HG02588 (cell line): ENCODE results near the gene GDPD5.
A peak's percentile ranks its signal among the peaks of the same experiment; 100 is the strongest.

Experiments used
- ATAC-seq: cut with Tn5 transposase; IDR thresholded peaks from one replicate; pipeline ENCODE4 v1.9.1; 2021; ENCODE audit warnings: mild to moderate bottlenecking, moderate library complexity; ENCODE audit not compliant: unreplicated experiment

GDPD5 gene

GRCh38 chr11:75450236-75450635 is 75.5 kb downstream of the GDPD5 start:
- no peak for ATAC-seq

- ATAC-seq: no peak
Measured at GRCh38 chr11:75449776-75450175, 76.0 kb downstream of the GDPD5 start.

- ATAC-seq: no peak
Measured at GRCh38 chr11:75449271-75449670, 76.5 kb downstream of the GDPD5 start.

- ATAC-seq: no peak
Measured at GRCh38 chr11:75447415-75447814, 78.3 kb downstream of the GDPD5 start.

- ATAC-seq: peak; percentile 57
Measured at GRCh38 chr11:75445315-75445953, 80.3 kb downstream of the GDPD5 start.

GRCh38 chr11:75443043-75443442 is 82.7 kb downstream of the GDPD5 start:
- ATAC-seq: no peak

- no peak for ATAC-seq
Measured at GRCh38 chr11:75442161-75442885, 83.4 kb downstream of the GDPD5 start.

- ATAC-seq: no peak
Measured at GRCh38 chr11:75441804-75442132, 84.0 kb downstream of the GDPD5 start.

- no peak for ATAC-seq
Measured at GRCh38 chr11:75440960-75441803, 84.6 kb downstream of the GDPD5 start.

GRCh38 chr11:75439495-75440120 is 86.1 kb downstream of the GDPD5 start:
- ATAC-seq: no peak

- ATAC-seq: no peak
Measured at GRCh38 chr11:75439026-75439425, 86.7 kb downstream of the GDPD5 start.

- ATAC-seq: no peak
Measured at GRCh38 chr11:75437966-75438659, 87.6 kb downstream of the GDPD5 start.

- ATAC-seq: no peak
Measured at GRCh38 chr11:75436806-75437205, 88.9 kb downstream of the GDPD5 start.

GRCh38 chr11:75435571-75435925 is 90.2 kb downstream of the GDPD5 start:
- no peak for ATAC-seq

GRCh38 chr11:75434886-75435570 is 90.7 kb downstream of the GDPD5 start:
- no peak for ATAC-seq

GRCh38 chr11:75434051-75434450 is 91.7 kb downstream of the GDPD5 start:
- ATAC-seq: no peak

- ATAC-seq: no peak
Measured at GRCh38 chr11:75433443-75433842, 92.3 kb downstream of the GDPD5 start.

- no peak for ATAC-seq
Measured at GRCh38 chr11:75432911-75433321, 92.8 kb downstream of the GDPD5 start, which contains the start of gene KLHL35. Gene KLHL35, minus strand, starts transcription at chr11:75433203. Its CDS starts 2,574 bp downstream, at chr11:75430629.

- no peak for ATAC-seq
Measured at GRCh38 chr11:75431533-75432525, 93.9 kb downstream of the GDPD5 start.
